Neural progenitor cell (in vitro differentiated cells): ENCODE data around the gene TYK2. TPM values are rescaled to one million over a fixed set of nuclear protein-coding genes. Genes with fewer than 3 reads are reported as not detected.

Experiments used
- DNase-seq: peaks from one replicate; pipeline ENCODE4 v3.0.0-alpha.2; 2016; ENCODE audit warnings: low spot score
- H2AFZ ChIP-seq: fragments of 200-600 bp; sonication (generic); replicated peaks from 2 replicates; pipeline ENCODE4 v1.6.1; 2016; ENCODE audit warnings: antibody characterized with exemption
- H3F3A ChIP-seq: fragments of 200-600 bp; sonication (generic); 2 replicates; pipeline ENCODE4 v1.6.1; 2016; ENCODE audit warnings: antibody characterized with exemption, low read depth
- H3K27ac ChIP-seq: fragments of 200-600 bp; sonication (generic); 2 replicates; pipeline ENCODE4 v1.5.1; 2016; ENCODE audit warnings: mild to moderate bottlenecking
- H3K27me3 ChIP-seq: fragments of 200-600 bp; sonication (generic); 2 replicates; pipeline ENCODE4 v1.6.1; 2016; ENCODE audit warnings: mild to moderate bottlenecking, moderate library complexity
- H3K36me3 ChIP-seq: fragments of 200-600 bp; sonication (generic); 2 replicates; pipeline ENCODE4 v1.5.1; 2016
- H3K4me1 ChIP-seq: fragments of 200-600 bp; sonication (generic); 2 replicates; pipeline ENCODE4 v1.6.1; 2016; ENCODE audit warnings: mixed run types
- H3K4me2 ChIP-seq: fragments of 200-600 bp; sonication (generic); 2 replicates; pipeline ENCODE4 v1.6.1; 2016
- H3K4me3 ChIP-seq: fragments of 200-600 bp; sonication (generic); 2 replicates; pipeline ENCODE4 v1.5.1; 2016
- H3K79me2 ChIP-seq: fragments of 200-600 bp; sonication (generic); 2 replicates; pipeline ENCODE4 v1.6.1; 2016; ENCODE audit warnings: low read depth
- H3K9ac ChIP-seq: fragments of 200-600 bp; sonication (generic); 2 replicates; pipeline ENCODE4 v1.6.1; 2016
- H3K9me3 ChIP-seq: fragments of 200-600 bp; sonication (generic); 2 replicates; pipeline ENCODE4 v1.5.1; 2016; ENCODE audit warnings: low read depth
- H4K20me1 ChIP-seq: fragments of 200-600 bp; sonication (generic); 2 replicates; pipeline ENCODE4 v1.6.1; 2016; ENCODE audit warnings: low read depth
- H3K27ac Mint-ChIP-seq: 3 replicates; pipeline ENCODE4 v1.8.0; 2021; ENCODE audit warnings: mixed read lengths
- H3K27me3 Mint-ChIP-seq: 2 replicates; pipeline ENCODE4 v1.8.0; 2022; ENCODE audit warnings: low read depth, mild to moderate bottlenecking, inconsistent platforms, moderate library complexity, mixed read lengths; ENCODE audit not compliant: insufficient read depth
- H3K36me3 Mint-ChIP-seq: 3 replicates; pipeline ENCODE4 v1.8.0; 2021; ENCODE audit warnings: mixed read lengths
- H3K4me1 Mint-ChIP-seq: 3 replicates; pipeline ENCODE4 v1.8.0; 2021; ENCODE audit warnings: mixed read lengths
- H3K4me3 Mint-ChIP-seq: 3 replicates; pipeline ENCODE4 v1.8.0; 2021; ENCODE audit warnings: mild to moderate bottlenecking, moderate library complexity, mixed read lengths
- H3K9me3 Mint-ChIP-seq: 3 replicates; pipeline ENCODE4 v1.8.0; 2020; ENCODE audit warnings: mixed read lengths
- CTCF ChIP-seq: fragments of 200-600 bp; sonication (generic); IDR thresholded peaks from 2 replicates; pipeline ENCODE4 v1.5.1; 2017; ENCODE audit warnings: antibody characterized with exemption, mild to moderate bottlenecking
- EZH2 ChIP-seq: fragments of 200-600 bp; sonication (generic); IDR thresholded peaks from 2 replicates; pipeline ENCODE4 v1.6.1; 2017; ENCODE audit warnings: antibody characterized with exemption, mild to moderate bottlenecking, moderate library complexity
- EZH2phosphoT487 ChIP-seq: fragments of 200-600 bp; sonication (generic); IDR thresholded peaks from 2 replicates; pipeline ENCODE4 v1.6.1; 2017; ENCODE audit warnings: antibody characterized with exemption
- total RNA-seq: library from RNA; depleted of rRNA; stranded (reverse); fragments of >200 nt; gene quantifications from 2 replicates; pipeline ENCODE4 v1.2.3, GENCODE V29; 2015; ENCODE audit warnings: low replicate concordance

Gene TYK2
- total RNA-seq, 1 donor from 2014 or later, result 20.7 TPM

GRCh38 chr19:10316229-10317044 lies 63.9 kb downstream of the TYK2 start:
- no peak overlapping the region for H3K27ac ChIP-seq
- H3K79me2 ChIP-seq, result peaks cover 6% of the 10 kb centered on the region
- no peak for TF ChIP-seq EZH2
- TF ChIP-seq CTCF, result no peak
- no peak for TF ChIP-seq EZH2phosphoT487
- peaks cover 7% of the 10 kb centered on the region for H3K4me1 ChIP-seq
- H3K27ac Mint-ChIP-seq, result no peak overlapping the region
- H4K20me1 ChIP-seq, result peaks cover 3% of the 10 kb centered on the region
- H3K4me3 ChIP-seq, result peak overlapping the region; percentile 99
- DNase-seq, result no peak
- H3K4me1 Mint-ChIP-seq, result peaks cover 14% of the 10 kb centered on the region
- H3K4me3 Mint-ChIP-seq, result peak overlapping the region; percentile 97
- no peaks in the 10 kb centered on the region for H3K27me3 ChIP-seq
- peaks cover 8% of the 10 kb centered on the region for H3K36me3 Mint-ChIP-seq
- H3K9me3 ChIP-seq, result no peaks in the 10 kb centered on the region
- H3K27me3 Mint-ChIP-seq, result peaks cover 4% of the 10 kb centered on the region
- no peak overlapping the region for H2AFZ ChIP-seq
- no peaks in the 10 kb centered on the region for H3K9me3 Mint-ChIP-seq
- peaks cover 36% of the 10 kb centered on the region for H3F3A ChIP-seq
- peak overlapping the region; percentile 99 for H3K4me2 ChIP-seq
- no peaks in the 10 kb centered on the region for H3K36me3 ChIP-seq
- H3K9ac ChIP-seq, result no peak overlapping the region

DNA sequence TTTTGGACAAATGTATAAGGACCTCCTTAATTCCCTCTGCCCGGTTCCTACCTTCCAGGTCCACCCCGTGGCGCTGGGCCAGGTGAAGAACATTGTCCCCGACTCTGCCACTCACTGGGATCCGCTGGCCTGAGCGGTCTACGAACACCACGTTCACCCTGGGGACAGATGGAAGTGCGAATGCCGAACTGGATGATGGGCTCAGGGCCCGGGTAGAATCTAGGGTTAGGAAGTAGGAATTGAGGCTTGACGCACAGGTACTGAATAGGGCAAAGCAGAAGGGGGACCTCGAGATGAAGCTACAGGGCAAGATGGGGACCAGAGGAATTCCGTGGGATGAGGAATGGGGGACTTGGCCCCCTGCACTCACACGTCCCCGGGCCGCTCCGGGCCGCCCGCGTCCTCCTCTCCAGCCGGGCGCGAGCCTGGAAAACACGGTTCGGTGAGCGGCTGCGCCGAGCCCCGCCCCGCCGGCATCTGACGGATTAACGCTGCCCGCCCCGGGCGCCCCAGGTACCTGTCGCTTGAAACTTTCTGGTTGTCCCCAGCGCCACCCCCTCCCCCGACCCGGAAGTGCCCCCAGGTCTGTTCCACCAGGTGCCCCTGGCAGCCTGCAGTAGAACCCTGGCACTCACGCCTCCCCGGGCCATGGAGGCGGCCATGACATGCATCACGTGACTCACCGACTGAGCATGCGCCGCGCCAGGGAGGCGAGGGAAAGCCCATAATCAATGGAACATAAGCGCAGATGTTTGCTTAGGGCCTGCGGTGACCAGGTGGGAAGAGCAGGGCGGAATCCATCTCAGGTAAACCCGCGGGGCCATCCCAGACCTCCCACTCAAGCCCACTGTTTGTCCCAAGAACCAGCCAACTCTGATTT lies 64.8 kb downstream of the TYK2 start, which contains the start of gene FDX2:
Gene FDX2, minus strand, starts transcription at position 681 of the 880 bp plus-strand sequence. Its CDS starts 19 bp downstream, at position 662.
- peak within 1 kb of the TSS; percentile 97 for H3K4me3 Mint-ChIP-seq
- H4K20me1 ChIP-seq, result peaks cover 3% of the 10 kb centered on the region
- H3K27ac ChIP-seq, result no peak within 1 kb of the TSS
- H3F3A ChIP-seq, result peaks cover 36% of the 10 kb centered on the region
- H3K79me2 ChIP-seq, result peaks cover 6% of the 10 kb centered on the region
- DNase-seq, result peak; percentile 92
- no peaks in the 10 kb centered on the region for H3K9me3 ChIP-seq
- TF ChIP-seq EZH2phosphoT487 (no peak), EZH2 (no peak), CTCF (no peak)
- peaks cover 7% of the 10 kb centered on the region for H3K4me1 ChIP-seq
- H3K27me3 ChIP-seq, result no peaks in the 10 kb centered on the region
- peaks cover 14% of the 10 kb centered on the region for H3K4me1 Mint-ChIP-seq
- H3K9me3 Mint-ChIP-seq, result no peaks in the 10 kb centered on the region
- no peaks in the 10 kb centered on the region for H3K36me3 ChIP-seq
- peak within 1 kb of the TSS; percentile 90 for H3K27ac Mint-ChIP-seq
- peaks cover 8% of the 10 kb centered on the region for H3K36me3 Mint-ChIP-seq
- H2AFZ ChIP-seq, result peak within 1 kb of the TSS; percentile 97
- peak within 1 kb of the TSS; percentile 74 for H3K9ac ChIP-seq
- H3K4me2 ChIP-seq, result peak within 1 kb of the TSS; percentile 99
- H3K27me3 Mint-ChIP-seq, result peaks cover 4% of the 10 kb centered on the region
- H3K4me3 ChIP-seq, result peak within 1 kb of the TSS; percentile 99

DNA sequence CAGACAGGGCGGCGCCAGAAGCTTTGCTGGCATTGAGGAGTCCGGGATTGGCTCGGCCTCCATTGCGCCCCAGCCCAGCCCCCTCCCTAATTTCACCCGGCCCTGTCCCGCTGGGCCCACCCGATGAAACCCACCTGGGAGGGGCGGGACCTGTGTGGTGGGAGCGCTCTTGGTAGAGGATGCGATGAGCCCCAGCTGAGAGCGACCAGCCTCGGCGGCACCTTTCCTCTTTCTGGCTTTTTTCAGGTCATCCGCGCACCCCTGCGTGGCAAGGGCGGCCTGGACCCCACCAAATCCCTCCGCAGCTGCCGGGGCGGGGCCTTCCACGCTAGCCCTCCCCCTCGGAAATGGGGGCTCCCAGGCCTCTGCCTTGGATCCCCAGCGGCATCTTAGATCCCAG lies 70.9 kb downstream of the TYK2 start, which contains the start of gene ZGLP1:
Gene ZGLP1, minus strand, starts transcription at position 393 of the 400 bp plus-strand sequence.
- Mint-ChIP-seq H3K4me3 (no peak within 1 kb of the TSS), H3K27ac (no peak within 1 kb of the TSS), H3K36me3 (peaks cover 2% of the 10 kb centered on the region), H3K9me3 (no peaks in the 10 kb centered on the region), H3K27me3 (peaks cover 2% of the 10 kb centered on the region), H3K4me1 (peaks cover 1% of the 10 kb centered on the region)
- no peaks in the 10 kb centered on the region for H3K36me3 ChIP-seq
- no peaks in the 10 kb centered on the region for H3K9me3 ChIP-seq
- no peak for TF ChIP-seq EZH2phosphoT487
- TF ChIP-seq CTCF, result no peak
- TF ChIP-seq EZH2, result no peak
- no peak for DNase-seq
- H3K27ac ChIP-seq, result no peak within 1 kb of the TSS
- no peaks in the 10 kb centered on the region for H3F3A ChIP-seq
- H3K4me1 ChIP-seq, result no peaks in the 10 kb centered on the region
- H3K9ac ChIP-seq, result no peak within 1 kb of the TSS
- H3K79me2 ChIP-seq, result no peaks in the 10 kb centered on the region
- no peak within 1 kb of the TSS for H3K4me3 ChIP-seq
- no peak within 1 kb of the TSS for H3K4me2 ChIP-seq
- no peaks in the 10 kb centered on the region for H3K27me3 ChIP-seq
- H2AFZ ChIP-seq, result no peak within 1 kb of the TSS
- no peaks in the 10 kb centered on the region for H4K20me1 ChIP-seq
